ENCODE measurements around the gene PDSS1.
"Not testable (repeated sequence)": the region's sequence is repeated elsewhere in the genome, so short reads cannot be mapped to it uniquely, and the experiment has no call there.

The PDSS1 gene, protein sequence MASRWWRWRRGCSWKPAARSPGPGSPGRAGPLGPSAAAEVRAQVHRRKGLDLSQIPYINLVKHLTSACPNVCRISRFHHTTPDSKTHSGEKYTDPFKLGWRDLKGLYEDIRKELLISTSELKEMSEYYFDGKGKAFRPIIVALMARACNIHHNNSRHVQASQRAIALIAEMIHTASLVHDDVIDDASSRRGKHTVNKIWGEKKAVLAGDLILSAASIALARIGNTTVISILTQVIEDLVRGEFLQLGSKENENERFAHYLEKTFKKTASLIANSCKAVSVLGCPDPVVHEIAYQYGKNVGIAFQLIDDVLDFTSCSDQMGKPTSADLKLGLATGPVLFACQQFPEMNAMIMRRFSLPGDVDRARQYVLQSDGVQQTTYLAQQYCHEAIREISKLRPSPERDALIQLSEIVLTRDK

DNA sequence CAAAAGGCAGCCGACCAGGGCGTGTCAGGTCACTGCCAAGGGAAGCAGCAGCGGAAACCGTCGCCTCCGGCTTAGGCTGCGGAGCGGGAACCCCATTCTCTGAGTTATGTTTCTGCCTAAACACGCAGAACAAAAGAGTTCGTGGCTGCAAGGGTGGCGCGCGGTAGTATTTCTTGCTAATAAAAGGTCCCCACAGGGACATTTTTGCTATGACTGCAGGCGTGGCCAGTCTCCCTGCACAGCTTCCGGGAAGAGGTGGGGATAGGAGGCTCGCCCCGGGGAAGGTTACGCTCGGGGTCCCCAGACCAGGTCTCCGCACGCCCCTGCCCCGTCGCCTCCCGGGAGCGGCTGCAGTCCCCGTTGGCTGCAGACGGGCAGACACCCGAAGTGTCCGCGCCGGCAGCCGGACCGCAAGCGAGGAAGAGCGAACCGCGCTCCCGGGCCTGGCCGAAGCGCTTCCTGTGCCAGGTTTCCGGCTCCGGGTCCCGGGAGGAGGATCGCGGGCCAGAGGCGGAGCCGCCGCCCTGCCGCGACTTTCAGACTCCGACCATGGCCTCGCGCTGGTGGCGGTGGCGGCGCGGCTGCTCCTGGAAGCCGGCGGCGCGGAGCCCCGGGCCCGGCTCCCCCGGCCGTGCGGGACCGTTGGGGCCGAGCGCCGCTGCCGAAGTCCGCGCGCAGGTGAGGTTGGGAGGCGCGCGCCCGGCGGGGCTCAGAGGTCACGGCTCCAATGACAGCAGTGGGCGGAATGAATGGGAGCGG lies at the start of gene PDSS1:
Gene PDSS1, plus strand, starts transcription at position 539 of the 759 bp plus-strand sequence. Its CDS starts 11 bp downstream, at position 550.
- FAIRE-seq (no peak), DNase-seq (ENCODE audit: low spot score) (peak; percentile 88)

- DNase-seq (ENCODE audit: low spot score) = not testable (repeated sequence)
- FAIRE-seq = peak; percentile 32
Observed at GRCh38 chr10:26648245-26648636, 49.3 kb upstream of the PDSS1 start.

- DNase-seq (ENCODE audit: low spot score) (no peak), FAIRE-seq (no peak)
Observed at GRCh38 chr10:26650406-26650805, 47.1 kb upstream of the PDSS1 start.

DNA sequence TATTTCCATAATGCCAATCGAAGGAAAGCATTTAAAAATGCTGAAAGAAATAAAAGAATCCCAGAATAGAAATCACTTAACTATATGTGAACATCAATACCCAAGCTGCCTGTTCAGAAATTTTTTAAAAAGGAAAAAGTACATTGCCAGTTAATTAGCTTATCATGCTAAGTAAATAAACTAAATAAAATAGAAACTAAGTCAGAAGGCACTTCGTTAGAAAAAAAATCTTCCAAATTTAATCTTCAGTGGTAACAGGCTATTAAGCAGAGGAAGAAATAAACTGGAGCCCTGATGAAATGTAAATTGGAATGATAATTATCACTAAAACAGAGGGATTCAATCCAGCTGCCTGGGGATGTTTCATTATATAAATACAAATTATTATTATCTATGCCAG lies 46.0 kb upstream of the PDSS1 start:
- DNase-seq (ENCODE audit: low spot score); FAIRE-seq: not testable (repeated sequence)

DNA sequence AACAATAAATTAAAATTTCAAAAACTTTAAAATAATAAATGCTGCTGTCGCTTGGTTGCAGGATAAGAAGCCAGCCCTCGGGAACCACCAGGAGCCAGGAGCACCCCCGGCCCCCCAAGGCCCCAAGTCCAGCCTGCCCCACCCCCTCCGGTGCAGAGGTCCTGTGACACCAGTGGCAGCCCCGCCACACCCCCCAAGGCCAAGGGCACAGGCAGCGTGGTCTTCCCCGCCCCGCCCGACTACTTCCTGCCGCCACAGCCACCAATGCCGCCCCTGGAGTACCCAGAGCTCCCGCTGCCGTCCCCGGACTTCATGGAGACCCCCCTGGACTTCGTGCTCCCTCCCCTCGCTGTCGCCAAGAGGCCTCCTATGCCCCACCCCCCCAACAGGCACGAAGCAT lies 44.5 kb upstream of the PDSS1 start:
- DNase-seq (ENCODE audit: low spot score) (no peak), FAIRE-seq (no peak)

- FAIRE-seq = peak; percentile 44
- no peak for DNase-seq (ENCODE audit: low spot score)
Observed at GRCh38 chr10:26655746-26656145, 41.8 kb upstream of the PDSS1 start.

- FAIRE-seq (no peak), DNase-seq (ENCODE audit: low spot score) (no peak)
Observed at GRCh38 chr10:26662864-26663263, 34.6 kb upstream of the PDSS1 start.

- FAIRE-seq = no peak
- no peak for DNase-seq (ENCODE audit: low spot score)
Observed at GRCh38 chr10:26665080-26666048, 32.1 kb upstream of the PDSS1 start.

- no peak for FAIRE-seq
- no peak for DNase-seq (ENCODE audit: low spot score)
Observed at GRCh38 chr10:26675873-26676257, 21.6 kb upstream of the PDSS1 start.

- FAIRE-seq (no peak), DNase-seq (ENCODE audit: low spot score) (no peak)
Observed at GRCh38 chr10:26679588-26679987, 17.9 kb upstream of the PDSS1 start.

- no peak for FAIRE-seq
- no peak for DNase-seq (ENCODE audit: low spot score)
Observed at GRCh38 chr10:26681076-26681475, 16.4 kb upstream of the PDSS1 start.

DNA sequence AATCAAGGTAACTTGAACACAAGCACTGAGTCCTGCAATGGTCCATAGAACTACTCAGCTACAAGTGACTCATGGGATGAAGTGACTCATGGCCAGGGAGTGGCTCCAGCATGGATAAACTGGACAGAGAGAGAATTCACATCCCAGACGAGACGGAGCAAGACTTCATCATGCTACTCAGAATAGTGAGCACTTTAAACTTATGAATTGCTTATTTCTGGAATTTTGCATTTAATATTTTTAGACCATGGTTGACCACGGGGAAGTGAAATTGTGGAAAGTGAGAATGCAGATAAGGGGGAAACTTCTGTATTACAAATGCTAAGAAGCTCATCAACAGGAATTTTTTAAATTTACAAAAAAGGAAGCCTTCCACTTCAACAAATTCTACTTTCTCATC lies 15.5 kb upstream of the PDSS1 start:
- DNase-seq (ENCODE audit: low spot score) = not testable (repeated sequence)

DNA sequence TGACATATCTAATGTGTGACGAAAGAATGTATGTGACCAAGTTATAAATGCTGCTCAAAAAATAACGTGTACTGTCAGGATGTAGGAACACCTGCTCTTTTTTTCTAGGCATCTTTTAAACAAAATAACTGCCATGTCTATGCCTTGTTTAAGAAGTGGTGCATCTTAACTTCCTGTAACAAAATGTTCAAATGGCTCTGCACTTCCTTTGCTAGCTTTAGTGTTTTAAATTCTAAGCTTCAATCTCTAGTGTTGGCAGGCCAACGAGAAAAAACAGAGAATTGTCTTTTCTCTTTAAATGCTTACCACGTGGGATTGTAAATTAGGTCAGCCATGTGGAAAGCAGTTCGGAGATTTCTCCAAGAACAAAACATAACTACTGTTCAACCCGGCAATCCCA lies 14.6 kb upstream of the PDSS1 start:
- no peak for DNase-seq (ENCODE audit: low spot score)
- FAIRE-seq = no peak

More for the DNA sequence above, 15.5 kb upstream of the PDSS1 start:
- FAIRE-seq = peak; percentile 91

DNA sequence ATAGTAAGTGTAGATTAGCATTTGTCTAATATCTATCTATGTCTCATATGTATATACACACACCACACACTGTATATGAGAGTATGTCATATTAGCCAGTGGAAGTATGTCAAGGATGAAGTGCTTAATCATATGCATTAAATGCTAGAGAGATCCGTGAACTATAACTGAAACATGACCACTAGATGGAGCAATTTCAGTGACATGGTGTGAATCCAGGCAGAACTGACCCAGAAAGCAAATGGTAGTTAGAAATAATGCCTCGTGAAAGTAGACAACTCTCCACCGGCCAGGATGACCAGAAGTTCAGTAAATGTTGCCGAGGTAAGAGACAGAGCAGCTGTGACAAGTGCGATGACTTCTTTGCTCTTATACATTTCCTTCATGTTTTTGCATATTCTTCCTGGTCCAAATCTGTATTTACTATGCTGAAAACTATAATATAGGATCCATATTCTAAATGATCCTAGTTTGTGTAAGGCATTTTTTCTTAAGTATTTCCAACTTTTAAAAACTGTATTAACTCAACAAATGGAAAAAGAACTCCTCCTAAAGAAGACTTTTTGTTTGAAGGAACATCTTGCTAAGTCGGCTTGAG lies 12.7 kb upstream of the PDSS1 start:
- DNase-seq (ENCODE audit: low spot score) (peak; percentile 19), FAIRE-seq (peak; percentile 96)

DNA sequence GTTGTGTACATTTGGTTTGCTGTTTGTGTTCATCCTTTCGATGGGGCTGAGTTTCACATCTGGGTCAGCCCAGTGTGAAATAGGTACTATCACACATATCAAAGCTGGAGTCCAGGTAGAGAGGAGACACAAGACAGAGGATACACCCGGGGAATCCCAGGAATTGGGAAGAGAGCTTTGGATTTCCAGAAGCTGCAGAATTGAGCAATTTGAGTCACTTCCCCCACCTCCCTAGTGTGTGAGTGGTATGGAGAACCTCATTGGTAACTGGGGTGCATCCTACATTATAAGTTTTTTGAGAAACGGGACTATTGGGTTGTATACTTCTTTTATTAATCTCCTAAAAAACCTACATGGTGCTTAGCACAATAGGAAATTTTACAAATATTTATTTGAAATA lies 12.1 kb upstream of the PDSS1 start:
- FAIRE-seq (no peak), DNase-seq (ENCODE audit: low spot score) (no peak)

DNA sequence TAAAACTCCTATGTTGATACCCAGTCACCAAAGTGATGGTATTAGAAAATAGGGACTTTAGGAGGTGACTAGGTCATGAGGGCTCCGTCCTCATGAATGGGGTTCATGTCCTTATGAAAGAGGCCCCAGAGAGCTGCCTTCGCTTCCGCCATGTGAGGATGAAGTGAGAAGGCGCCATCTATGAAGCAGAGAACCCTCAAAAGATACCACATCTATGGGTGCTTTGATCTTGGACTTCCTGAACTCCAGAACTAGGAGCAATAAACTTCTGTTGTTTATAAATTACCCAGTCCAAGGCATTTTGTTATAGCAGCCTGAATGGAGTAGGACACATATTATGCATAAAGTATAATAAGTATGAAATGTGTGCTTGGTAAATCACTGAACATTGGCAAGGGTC lies 8.1 kb upstream of the PDSS1 start:
- FAIRE-seq (no peak), DNase-seq (ENCODE audit: low spot score) (no peak)

- DNase-seq (ENCODE audit: low spot score) = no peak
Observed at GRCh38 chr10:26690731-26691475, 6.6 kb upstream of the PDSS1 start.

DNA sequence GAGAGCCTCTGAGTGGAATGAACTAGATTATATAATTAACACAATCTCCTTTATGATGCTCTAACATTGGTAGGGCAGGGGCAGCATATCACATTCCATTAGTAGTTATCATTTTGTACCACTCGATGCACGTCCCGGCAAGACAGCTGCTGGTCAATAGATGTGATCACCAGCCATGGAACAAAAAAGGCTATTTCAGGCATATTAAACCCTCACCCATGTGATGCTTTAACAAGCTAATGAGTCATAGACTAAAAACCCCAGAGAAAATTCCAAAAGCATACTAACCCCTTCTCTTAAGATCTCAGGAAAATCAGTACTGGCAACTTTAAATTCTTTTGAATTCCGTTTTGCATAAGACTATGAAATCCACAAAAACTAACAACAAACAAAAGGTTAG lies 3.0 kb upstream of the PDSS1 start:
- FAIRE-seq = not testable (repeated sequence)
- peak; percentile 8 for DNase-seq (ENCODE audit: low spot score)

More at GRCh38 chr10:26690731-26691475, 6.6 kb upstream of the PDSS1 start:
- no peak for FAIRE-seq

DNA sequence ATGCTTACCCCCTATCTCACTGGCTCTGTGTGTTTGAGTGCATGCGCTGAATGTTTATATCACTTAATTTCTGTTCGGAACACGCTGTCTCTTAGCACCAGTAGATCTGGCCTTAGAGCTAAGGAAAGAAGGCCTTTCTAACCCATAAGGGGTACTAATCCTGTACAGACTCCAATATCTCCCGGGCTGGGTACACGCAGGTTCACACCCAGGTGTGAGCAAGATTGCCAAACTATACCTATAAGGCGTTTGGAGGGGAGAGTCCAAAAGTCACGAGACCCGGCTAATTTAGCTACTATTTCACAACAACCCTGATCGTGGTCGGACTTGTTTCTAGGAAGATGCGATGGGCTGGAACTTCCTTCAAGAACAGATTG lies 727 bp upstream of the PDSS1 start:
- DNase-seq (ENCODE audit: low spot score) (no peak), FAIRE-seq (no peak)

- FAIRE-seq = no peak
- DNase-seq (ENCODE audit: low spot score) = peak; percentile 14
Observed at GRCh38 chr10:26697922-26698608, 564 bp downstream of the PDSS1 start.
